ENCODE results near the gene FCRL2.
"Not testable (repeated sequence)": the region's sequence is repeated elsewhere in the genome, so short reads cannot be mapped to it uniquely, and the experiment has no call there.

The FCRL2 gene

DNA sequence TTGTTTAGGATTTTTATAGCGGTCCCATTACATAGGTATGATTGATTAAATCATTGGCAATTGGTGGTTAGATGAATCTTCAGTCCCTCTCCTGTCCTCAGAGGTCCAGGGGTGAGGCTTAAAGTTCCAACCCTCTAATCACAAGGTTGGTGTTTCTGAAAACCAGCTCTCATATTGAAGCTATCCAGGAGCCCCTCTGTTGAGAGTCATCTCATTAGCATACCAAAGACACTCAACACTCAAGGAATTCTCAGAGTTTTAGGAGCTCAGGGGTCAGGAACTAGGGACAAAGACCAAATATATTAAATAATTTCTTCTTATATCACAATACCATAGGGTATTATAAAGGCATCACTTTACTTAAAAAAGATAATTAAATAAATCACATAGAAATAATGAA lies 23.3 kb downstream of the FCRL2 start:
- DNase-seq (ENCODE audit: low spot score): no peak

DNA sequence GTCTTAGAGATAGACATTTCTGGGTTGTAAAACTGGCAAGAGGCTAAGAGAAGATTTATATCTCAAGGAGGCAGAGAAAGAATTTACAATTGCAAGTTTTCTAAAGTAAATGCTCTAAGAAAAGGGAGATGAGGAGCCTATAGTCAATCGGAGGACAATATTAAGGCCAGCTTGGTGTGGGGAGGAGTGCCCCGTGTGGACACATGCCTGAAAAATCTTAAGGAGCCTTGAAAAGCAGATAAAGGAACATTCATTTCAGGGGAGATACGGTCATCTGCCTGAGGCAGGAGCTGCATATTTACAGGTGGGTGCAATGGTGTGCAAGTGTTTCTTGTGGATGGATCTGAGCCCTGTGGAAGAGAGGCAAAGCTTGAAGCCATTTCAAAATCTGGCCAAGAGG lies 25.6 kb downstream of the FCRL2 start:
- no peak for DNase-seq (ENCODE audit: low spot score)

DNA sequence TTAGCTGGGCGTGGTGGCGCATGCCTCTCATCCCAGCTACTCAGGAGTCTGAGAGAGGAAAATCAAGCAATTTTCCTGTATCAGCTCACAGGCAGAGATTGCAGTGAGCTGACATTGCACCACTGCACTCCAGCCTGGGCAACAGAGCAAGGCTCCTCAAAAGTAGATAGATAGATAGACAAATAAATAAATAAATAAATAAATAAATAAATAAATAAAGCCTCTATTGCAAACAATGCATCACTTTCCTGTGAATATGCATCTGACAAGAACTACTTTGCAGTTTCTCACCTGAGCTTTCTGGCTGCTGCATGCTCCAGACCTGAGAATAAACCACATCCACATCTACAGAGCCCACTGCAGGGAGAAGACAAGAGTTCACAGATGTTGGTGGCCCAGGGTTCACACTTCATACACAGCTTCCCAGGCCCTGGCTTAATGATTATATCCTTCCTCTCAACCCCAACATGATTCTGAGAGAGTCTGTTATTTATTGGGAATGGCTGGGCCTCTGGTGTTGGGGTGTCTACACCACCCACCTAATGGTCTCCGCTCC lies 28.6 kb downstream of the FCRL2 start:
- no peak for DNase-seq (ENCODE audit: low spot score)

DNA sequence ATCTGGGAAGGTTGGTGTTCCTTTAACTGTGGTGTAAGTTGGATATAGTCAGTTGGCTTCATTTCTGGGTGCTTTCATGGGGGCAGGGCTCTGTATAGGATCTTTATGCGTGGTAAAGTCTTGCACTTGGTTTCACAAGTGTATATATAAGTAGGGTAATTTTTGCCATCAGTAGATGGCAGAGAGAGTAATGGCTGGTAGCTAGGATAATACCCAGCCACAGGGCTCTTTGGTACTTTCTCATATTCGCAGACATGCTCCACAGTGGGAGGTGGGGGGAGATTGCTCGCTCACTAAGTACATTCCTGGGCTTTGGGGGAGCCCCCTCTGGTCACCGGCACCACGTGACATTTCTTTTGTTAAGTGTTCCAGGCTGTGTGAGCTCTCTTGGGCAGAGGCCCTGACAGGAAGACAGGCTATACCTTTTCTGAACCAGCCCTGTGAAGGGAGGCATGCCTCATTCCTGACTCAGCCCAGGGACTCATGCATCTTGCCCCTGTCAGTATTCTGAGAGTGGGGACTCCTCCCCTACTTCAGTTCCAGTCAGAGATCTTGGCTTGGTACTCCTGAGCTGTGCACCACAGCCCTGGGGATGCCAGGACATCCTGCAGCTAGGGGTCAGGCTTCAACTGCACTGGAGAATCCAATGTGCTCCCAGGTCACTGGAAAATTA lies 37.6 kb downstream of the FCRL2 start:
- no peak for DNase-seq (ENCODE audit: low spot score)

DNA sequence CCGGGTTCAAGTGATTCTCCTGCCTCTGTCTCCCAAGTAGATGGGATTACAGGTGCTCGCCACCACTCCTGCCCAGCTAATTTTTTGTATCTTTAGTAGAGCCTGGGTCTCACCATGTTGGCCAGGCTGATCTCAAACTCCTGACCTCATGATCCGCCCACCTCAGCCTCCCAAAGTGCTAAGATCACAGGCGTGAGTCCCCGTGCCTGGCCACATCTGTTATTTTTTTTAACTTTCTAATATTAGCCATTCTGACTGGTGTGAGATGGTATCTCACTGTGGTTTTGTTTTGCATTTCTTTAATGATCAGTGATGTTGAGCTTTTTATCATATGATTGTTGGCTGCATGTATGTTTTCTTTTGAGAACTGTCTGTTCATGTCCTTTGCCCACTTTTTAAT lies 40.9 kb downstream of the FCRL2 start:
- DNase-seq (ENCODE audit: low spot score): not testable (repeated sequence)

DNA sequence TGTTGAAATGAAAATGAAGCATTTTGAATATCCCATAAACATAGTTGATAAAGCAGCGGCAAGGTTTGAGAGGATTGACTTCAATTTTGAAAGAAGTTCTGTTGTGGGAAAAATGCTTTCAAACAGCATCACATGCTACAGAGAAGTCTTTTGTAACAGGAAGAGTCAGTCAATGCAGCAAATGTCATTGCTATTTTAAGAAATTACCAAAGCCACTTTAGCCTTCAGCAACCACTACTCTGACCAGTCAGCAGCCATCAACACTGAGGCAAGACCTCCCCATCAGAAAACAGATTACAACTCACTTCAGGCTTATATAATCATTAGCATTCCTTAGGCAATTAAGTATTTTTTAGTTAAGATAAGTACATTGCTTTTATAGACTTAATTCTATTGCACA lies 42.6 kb downstream of the FCRL2 start:
- no peak for DNase-seq (ENCODE audit: low spot score)

DNA sequence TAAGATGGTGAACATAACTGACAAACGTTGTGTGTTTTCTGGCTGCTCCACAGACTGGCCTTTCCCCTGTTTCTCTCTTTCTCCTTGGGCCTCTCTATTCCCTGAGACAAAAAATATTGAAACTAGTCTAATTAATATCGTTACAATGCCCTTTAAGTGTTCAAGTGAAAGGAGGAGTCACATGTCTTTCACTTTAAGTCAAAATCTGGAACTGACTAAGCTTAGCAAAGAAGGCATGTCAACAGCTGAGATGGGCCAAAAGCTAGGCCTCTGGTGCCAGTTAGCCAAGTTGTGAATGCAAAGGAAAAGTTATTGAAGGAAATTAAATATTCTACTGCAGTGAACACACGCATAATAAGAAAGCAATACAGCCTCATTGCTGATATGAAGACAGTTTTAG lies 44.2 kb downstream of the FCRL2 start:
- no peak for DNase-seq (ENCODE audit: low spot score)

DNA sequence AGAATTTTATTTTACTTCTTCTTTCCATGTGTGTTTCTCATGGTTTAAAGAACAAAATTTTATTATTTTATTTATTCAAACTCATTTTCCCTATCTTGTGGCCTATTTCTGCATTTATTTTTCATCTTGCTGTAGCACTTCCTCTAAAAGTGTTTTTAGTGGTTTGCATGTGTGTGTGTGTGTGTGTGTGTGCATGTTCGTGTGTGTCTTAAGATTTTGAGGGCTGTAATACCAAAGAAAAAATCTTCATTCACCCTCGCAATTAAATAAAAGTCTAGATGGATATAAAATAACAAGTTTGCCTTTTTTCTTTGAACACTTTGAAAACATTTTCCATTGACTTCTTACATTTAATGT lies 51.7 kb downstream of the FCRL2 start:
- DNase-seq (ENCODE audit: low spot score): no peak

DNA sequence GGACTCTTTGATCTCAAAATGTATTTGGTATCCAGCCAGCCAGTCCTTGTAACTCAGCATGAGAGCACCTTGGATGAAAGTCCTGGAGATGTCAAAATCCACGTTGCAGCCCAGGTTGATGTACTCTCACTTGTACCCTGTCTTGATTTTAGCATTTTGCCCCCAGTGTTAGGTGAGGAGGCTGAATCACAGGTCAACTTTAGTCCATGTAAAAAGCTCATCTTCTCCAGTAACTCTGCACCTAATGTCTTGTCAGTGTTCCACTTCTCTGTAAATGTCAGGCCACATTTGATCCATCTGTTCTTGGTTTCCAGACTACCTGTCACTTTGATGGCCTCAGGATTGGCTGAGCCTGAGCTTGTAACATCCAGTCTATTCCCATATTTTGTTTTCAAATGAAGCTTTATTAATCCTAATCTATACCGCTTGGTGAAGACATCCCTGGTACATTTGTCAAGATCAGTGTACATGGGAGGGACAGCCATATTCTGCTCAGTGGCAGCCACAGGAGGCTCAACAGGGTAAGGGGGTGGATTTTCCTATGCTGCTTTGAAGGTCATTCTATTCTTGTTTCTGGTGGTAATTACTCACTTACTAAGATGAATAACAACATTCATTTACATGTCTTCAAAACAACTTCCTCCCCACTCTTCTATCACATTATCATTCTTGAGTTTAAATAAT lies 52.3 kb downstream of the FCRL2 start:
- no peak for DNase-seq (ENCODE audit: low spot score)

DNA sequence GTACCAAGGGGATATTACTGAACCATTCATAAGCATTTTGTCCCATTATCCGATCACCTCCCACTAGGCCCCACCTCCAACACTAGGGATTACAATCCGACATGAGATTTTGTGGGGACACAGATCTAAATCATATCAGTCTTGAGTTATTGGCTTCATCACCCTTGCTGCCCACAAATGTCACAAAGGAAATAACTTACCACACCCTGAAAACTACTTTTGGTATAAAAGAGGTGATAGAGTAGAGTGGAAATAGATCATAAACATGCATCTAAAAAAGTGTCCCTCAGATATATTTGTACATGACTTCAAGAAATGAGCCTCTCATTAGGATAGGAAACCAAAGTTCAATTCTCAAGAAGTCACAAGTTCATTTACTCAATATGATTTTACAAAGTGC lies 53.8 kb downstream of the FCRL2 start:
- DNase-seq (ENCODE audit: low spot score): no peak

DNA sequence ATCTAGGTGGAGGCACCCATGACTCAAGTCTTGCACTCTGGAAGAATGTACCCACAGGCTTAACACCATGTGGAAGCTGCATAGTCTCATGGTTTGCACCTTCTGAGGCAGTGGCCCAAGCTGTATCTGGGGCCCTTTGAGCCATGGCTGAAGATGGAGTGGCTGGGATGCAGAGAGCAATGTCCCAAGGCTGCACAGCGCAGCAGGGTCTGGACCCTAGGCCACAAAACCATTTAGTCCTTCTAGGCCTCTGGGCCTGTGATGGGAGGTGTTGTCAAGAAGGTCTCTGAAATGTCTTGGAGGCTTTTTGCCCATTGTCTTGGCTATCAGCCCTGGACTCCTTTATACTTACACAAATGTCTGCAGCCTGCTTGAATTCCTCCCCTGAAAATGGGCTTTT lies 54.9 kb downstream of the FCRL2 start:
- no peak for DNase-seq (ENCODE audit: low spot score)

DNA sequence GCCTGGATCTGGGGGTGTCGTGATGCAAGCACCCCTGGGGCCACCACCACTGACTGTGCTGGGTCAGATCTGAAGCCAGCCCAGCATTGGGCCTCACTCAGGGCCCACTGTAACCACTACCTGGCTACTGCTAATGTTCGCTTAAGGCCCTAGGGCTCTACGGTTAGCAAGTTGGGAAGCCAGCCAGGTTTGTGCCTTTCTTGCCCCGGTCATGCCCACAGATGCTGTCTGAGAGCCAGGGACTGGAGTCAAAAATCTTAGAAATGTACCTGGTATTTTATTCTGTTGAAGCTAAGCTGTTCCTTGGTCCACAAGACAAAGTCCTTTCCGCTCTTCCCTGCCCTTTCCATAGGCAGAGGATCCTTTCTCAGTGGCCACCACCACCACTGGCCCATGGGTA lies 61.2 kb downstream of the FCRL2 start:
- no peak for DNase-seq (ENCODE audit: low spot score)

DNA sequence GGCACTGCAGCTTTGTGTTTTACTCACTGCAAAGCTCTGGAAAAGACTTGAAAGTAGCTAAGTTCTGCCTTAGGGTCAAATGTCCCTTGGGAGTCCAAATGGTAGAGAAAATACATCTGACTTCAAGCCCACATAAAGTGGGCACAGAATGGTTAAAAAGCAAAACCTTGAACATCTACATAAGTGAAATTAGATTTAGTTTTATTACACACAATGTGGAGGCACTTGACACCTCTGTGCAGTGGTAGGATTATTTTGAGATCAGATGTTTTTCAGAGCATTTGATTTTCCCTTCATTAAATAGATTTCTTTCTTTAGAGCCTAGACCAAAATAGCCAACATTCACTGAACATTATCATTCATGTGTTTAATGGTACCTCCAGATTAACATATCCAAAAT lies 65.1 kb downstream of the FCRL2 start:
- DNase-seq (ENCODE audit: low spot score): no peak

DNA sequence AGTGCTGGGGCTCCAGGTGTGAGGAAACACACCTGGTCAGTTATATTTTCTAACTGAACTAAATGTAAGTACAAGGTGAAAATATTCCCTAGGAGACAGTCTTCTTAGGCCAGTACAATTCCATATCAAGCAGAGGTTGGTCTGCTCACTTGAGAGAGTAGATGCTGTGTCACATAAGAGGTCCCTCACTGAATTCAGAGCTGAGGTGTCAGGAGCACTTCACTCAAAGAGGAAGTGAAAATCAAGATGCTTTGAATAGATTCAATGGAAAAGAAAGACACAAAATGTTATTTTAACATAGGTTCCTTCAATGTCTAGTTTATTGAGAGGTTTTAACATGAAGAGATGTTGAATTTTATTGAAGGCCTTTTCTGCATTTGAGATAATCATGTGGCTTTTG lies 72.1 kb downstream of the FCRL2 start:
- DNase-seq (ENCODE audit: low spot score): no peak

DNA sequence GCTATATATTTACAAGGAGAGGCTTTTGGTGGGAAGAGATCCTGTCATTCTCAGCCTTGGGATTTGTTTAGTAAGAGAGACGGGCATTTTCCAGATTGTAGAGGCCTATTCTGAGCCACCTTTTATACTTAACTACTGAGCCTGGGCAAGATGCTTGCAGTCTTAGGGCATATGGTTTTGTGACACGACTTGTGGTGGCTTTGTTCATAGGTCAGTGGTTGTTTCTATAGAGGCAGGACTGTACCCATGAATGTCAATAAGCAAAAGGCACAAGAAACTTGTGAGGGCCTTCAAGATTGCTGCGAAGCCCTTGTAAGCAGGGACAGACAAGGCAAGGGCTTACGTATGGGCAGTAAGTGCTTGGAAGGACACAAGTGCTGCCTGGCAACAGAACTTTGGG lies 73.0 kb downstream of the FCRL2 start:
- DNase-seq (ENCODE audit: low spot score): no peak

DNA sequence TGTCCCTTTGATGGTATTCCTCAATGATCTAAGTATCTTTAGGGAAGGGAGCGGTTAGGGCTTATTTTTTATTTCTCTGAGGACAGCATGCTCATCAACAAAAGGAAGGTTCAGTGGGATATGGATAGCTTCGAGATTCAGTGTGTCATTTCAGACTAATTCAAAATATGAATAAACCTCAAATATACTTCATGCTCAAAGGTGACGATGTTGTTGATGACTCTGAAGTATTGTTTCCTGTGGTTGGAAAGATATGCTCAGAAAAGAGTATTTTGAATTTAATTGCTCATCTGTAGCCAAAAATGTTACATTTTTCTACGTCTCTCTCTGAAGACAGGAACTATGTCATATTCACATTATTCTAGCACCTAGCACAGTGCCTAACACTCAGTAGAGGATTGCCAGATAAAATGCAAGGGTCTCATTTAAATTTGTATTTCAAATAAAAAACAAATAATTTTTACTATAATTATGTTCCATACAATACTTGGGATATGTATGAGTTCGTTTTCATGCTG lies 74.6 kb downstream of the FCRL2 start:
- DNase-seq (ENCODE audit: low spot score): no peak

DNA sequence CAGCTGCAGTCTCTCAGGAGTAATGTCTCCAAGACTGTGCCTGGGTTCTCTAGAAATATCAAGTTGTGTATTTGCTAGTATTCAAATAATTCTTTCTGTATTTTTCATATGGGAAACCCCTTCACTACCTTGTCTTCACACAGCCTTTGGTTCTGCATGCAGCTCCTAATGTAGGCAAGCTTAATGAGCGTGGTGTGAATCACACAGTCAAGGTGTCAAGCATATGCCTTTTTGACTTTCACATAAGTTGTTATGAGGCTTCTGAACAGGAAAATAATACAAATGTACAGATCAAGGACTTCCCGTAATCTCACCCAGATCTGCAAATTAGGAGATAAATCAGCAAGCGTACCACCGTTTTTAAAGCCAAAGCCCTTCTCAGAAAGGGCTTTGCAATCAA lies 76.2 kb downstream of the FCRL2 start, which contains the start of gene FCRL3:
FCRL3 (minus strand) TSS at position 38 of the 400 bp plus-strand sequence. CDS start 280 bp downstream, outside the sequence.
- no peak for DNase-seq (ENCODE audit: low spot score)

DNA sequence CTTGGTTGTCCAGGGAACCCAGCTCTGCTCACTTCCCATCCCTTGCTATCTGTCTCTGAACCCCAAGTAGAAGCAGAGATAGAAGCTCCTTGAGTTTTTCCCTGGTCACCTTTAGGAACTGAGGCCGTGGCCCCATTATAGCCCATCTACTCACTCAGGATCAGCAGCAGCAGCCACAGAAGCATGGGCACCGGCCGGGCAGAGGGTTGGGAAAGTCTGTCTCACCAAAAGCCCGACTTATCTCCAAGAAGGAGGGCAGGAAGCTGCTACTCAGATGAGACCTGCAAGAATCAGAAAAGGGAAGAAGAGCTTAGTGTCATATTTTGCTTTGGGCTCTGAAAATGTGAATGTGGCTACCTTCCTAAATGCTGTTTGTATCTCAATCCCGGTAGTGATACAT lies 76.6 kb downstream of the FCRL2 start:
- no peak for DNase-seq (ENCODE audit: low spot score)

DNA sequence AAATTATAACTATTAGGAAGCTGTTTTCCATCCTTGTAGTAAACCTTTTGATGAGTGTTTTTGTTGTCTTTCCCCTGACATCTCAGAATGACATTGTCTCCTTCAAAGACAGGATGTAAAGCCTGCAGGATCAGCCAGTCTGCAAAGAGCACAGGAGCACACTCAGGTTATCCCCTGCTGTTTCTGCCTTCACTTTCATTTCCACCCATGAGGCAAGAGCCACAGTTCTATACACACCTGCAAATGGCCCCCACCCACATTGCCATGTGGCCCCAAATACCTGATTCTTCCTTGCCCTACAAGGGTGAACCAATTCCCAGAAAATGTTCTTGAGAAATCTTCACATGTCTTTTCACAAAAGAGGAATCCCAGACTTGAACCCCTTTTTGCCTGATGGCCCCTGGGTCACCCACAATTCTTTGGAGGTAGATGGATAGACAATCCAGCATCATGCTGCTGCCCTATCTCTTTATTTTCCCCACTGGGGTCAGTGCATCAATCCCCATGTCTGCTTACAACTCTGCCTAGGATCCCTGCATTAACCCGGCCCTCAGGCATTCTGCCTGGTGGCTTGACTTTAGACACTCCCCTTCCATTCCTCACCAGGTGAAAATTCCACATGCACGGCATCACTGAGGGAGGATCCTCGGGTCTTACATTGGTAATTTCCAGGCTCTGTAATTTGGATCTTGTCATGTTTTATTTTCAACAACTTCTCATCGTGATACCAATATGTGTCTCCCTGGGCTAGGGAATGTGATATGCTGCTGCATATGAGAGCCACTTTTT lies 79.0 kb downstream of the FCRL2 start:
- no peak for DNase-seq (ENCODE audit: low spot score)

DNA sequence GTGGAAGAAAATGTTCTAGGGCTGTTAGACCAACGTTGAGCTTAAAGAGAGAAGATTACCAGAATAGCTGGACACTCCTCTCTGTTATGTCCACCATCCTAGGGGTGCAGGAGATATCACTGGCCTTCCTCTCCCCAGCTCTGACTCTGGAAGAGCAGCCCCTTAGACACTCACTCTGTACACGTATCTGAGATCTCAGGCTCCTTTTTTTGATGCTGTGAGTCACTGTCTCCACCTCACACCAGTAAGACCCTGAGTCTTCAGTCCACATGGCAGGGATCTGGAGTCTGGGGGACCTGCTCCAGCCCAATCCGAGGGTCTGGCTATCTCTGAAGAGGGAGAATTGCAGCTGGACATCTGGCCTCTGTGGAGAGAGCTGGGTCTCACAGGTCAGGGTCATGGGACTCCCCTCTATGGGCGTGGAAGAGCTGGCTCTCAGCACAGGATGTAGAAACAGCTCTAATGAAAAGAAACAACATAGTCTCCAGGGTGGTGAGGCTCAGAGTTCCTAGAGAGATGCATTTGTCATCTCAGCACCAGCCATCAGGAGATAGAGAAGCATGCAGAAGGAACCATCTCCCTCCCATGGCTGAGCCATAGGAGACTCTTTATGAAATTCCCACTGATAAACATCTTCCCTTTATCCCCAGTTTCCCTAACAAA lies 79.8 kb downstream of the FCRL2 start:
- no peak for DNase-seq (ENCODE audit: low spot score)

Measured in left forelimb (tissue), 1 donor.